HG02885 (cell line): ENCODE results near the gene LILRB1.
"Not testable (repeated sequence)": the region's sequence is repeated elsewhere in the genome, so short reads cannot be mapped to it uniquely, and the experiment has no call there.

Source experiments
- ATAC-seq: cut with Tn5 transposase; IDR thresholded peaks from one replicate; pipeline ENCODE4 v1.9.1; 2021; ENCODE audit warnings: mild to moderate bottlenecking; ENCODE audit not compliant: unreplicated experiment, poor library complexity

Gene LILRB1

GRCh38 chr19:54624234-54624633 lies 6.0 kb upstream of the LILRB1 start:
- not testable (repeated sequence) for ATAC-seq

- ATAC-seq: not testable (repeated sequence)
These were observed 5.2 kb upstream of the LILRB1 start for GRCh38 chr19:54624934-54625730.

GRCh38 chr19:54626757-54627156 lies 3.5 kb upstream of the LILRB1 start:
- no peak for ATAC-seq

GRCh38 chr19:54627912-54628311 lies 2.4 kb upstream of the LILRB1 start:
- ATAC-seq: not testable (repeated sequence)

- no peak for ATAC-seq
These were observed 498 bp downstream of the LILRB1 start for GRCh38 chr19:54630782-54631181.

- not testable (repeated sequence) for ATAC-seq
These were observed 1.4 kb downstream of the LILRB1 start for GRCh38 chr19:54631489-54632337.

GRCh38 chr19:54632517-54632916 lies 2.2 kb downstream of the LILRB1 start:
- not testable (repeated sequence) for ATAC-seq

- ATAC-seq: no peak
These were observed 3.1 kb downstream of the LILRB1 start for GRCh38 chr19:54633401-54633800.

GRCh38 chr19:54636081-54636480 lies 5.8 kb downstream of the LILRB1 start:
- not testable (repeated sequence) for ATAC-seq

GRCh38 chr19:54638683-54639082 lies 8.4 kb downstream of the LILRB1 start:
- no peak for ATAC-seq

GRCh38 chr19:54642953-54643352 lies 12.7 kb downstream of the LILRB1 start:
- ATAC-seq: not testable (repeated sequence)

GRCh38 chr19:54643583-54643982 lies 13.3 kb downstream of the LILRB1 start:
- not testable (repeated sequence) for ATAC-seq

- ATAC-seq: no peak
These were observed 13.8 kb downstream of the LILRB1 start for GRCh38 chr19:54644056-54644455.

GRCh38 chr19:54646331-54646841 lies 16.1 kb downstream of the LILRB1 start:
- ATAC-seq: no peak

- no peak for ATAC-seq
These were observed 17.8 kb downstream of the LILRB1 start for GRCh38 chr19:54648129-54648528.

GRCh38 chr19:54650108-54650655 lies 19.9 kb downstream of the LILRB1 start:
- ATAC-seq: no peak

- no peak for ATAC-seq
These were observed 23.0 kb downstream of the LILRB1 start for GRCh38 chr19:54653181-54653809.

GRCh38 chr19:54654447-54655321 lies 24.4 kb downstream of the LILRB1 start:
- ATAC-seq: no peak

- ATAC-seq: no peak
These were observed 29.0 kb downstream of the LILRB1 start for GRCh38 chr19:54659300-54659699.
